ENCODE data around the gene RALGAPA2. TPM values are rescaled to one million over a fixed set of nuclear protein-coding genes. Genes with fewer than 3 reads are reported as not detected.

RALGAPA2 gene
- total RNA-seq, 3 donors from 2014 or later (not counting 1 experiment from before 2014, with no cell fraction given): 26.6 to 33.9 (median 33.1) TPM

DNA sequence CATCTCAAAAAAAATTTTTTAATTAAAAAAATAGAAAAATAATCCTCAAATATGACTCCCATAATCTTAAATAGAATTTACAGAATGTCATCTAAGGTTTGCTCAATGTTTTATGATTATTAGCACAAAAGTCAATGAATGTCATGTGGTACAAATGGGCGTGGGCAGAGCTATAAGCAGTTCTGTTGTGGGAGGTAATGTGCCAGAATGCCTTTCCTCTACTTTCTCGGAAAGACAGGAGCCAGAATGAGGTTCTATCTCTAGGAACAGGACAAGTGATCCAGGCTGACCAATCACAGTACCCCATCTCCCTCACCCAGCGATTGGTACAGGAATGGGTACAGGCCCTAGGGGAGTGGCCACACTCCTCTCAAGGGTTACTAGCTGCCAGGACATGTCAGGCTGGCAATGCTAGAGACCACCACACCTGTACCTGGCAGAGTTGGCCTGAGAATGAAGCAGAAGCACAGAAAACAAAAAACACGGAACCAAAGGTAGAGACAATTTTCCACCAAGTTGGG is 15.1 kb downstream of the RALGAPA2 start:
- H3K27ac ChIP-seq (ENCODE audit: low read length): no peak overlapping the region
- H3K27me3 Mint-ChIP-seq (ENCODE audit: low read depth in 2 of 2): no peaks in the 10 kb centered on the region
- H3K36me3 Mint-ChIP-seq: no peaks in the 10 kb centered on the region
- TF ChIP-seq, protein P1, sequence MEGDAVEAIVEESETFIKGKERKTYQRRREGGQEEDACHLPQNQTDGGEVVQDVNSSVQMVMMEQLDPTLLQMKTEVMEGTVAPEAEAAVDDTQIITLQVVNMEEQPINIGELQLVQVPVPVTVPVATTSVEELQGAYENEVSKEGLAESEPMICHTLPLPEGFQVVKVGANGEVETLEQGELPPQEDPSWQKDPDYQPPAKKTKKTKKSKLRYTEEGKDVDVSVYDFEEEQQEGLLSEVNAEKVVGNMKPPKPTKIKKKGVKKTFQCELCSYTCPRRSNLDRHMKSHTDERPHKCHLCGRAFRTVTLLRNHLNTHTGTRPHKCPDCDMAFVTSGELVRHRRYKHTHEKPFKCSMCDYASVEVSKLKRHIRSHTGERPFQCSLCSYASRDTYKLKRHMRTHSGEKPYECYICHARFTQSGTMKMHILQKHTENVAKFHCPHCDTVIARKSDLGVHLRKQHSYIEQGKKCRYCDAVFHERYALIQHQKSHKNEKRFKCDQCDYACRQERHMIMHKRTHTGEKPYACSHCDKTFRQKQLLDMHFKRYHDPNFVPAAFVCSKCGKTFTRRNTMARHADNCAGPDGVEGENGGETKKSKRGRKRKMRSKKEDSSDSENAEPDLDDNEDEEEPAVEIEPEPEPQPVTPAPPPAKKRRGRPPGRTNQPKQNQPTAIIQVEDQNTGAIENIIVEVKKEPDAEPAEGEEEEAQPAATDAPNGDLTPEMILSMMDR (IDR thresholded peaks at IDR 0.05): no peak
- no peaks in the 10 kb centered on the region for H3K9me3 Mint-ChIP-seq
- H3K27me3 ChIP-seq (ENCODE audit: control insufficient read depth, insufficient read depth, low read length): no peaks in the 10 kb centered on the region
- no peak overlapping the region for H3K4me3 Mint-ChIP-seq
- no peak overlapping the region for H3K4me3 ChIP-seq (ENCODE audit: low read length)
- no peaks in the 10 kb centered on the region for H3K4me1 ChIP-seq (ENCODE audit: control insufficient read depth, insufficient read depth, low read length)
- no peak overlapping the region for H3K27ac Mint-ChIP-seq
- H3K4me1 Mint-ChIP-seq: peaks cover 29 to 31% of the 10 kb centered on the region in 2 donors
- no peaks in the 10 kb centered on the region for H3K36me3 ChIP-seq (ENCODE audit: control insufficient read depth, insufficient read depth, low read length)
- DNase-seq (no peak), ATAC-seq (no peak)
- 94% methylated on average over 4 of the region's 4 CpGs for WGBS (ENCODE audit: insufficient coverage)
- no peaks in the 10 kb centered on the region for H3K9me3 ChIP-seq (ENCODE audit: control insufficient read depth, insufficient read depth, low read length)
- intact Hi-C loops (cut with micrococcal nuclease): no loop called here

DNA sequence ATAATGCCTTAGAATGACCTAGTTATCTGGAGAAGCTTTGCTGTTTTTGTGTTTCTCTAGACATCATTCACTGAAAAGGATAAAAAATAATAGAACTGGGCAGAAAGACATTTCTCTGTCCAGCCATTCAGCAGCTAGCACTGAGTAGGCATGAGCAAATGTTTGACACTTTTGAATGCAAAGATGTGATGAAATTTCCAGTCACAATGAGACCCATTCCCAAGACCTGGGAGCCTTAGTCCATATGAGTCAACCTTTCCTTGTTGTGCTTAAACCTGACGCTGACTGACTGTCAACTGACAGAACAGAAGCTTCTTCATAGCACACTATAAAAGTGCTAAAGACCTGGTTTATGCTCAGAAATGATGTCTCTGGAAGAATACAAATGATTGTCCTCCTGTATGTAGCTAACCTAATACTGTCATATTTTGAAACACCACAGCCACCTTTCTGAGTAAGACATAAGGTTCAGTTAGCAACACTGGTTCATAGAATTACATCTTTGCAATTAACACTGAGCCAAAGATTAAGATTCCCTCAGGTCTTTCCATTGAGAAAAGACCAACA is 17.1 kb downstream of the RALGAPA2 start:
- ATAC-seq (no peak), DNase-seq (no peak)
- TF ChIP-seq, protein P1 (IDR thresholded peaks at IDR 0.05): no peak
- H3K9me3 ChIP-seq (ENCODE audit: control insufficient read depth, insufficient read depth, low read length): no peaks in the 10 kb centered on the region
- Mint-ChIP-seq H3K4me1 (peaks cover 31 to 40% of the 10 kb centered on the region in 2 donors), H3K9me3 (no peaks in the 10 kb centered on the region), H3K36me3 (no peaks in the 10 kb centered on the region), H3K4me3 (no peak overlapping the region), H3K27me3 (ENCODE audit: low read depth in 2 of 2) (no peaks in the 10 kb centered on the region), H3K27ac (no peak overlapping the region)
- H3K27me3 ChIP-seq (ENCODE audit: control insufficient read depth, insufficient read depth, low read length): no peaks in the 10 kb centered on the region
- H3K36me3 ChIP-seq (ENCODE audit: control insufficient read depth, insufficient read depth, low read length): no peaks in the 10 kb centered on the region
- intact Hi-C loops (cut with micrococcal nuclease): no loop called here
- no peak overlapping the region for H3K4me3 ChIP-seq (ENCODE audit: low read length)
- 75% methylated on average over 1 of the region's 1 CpG for WGBS (ENCODE audit: insufficient coverage)
- no peak overlapping the region for H3K27ac ChIP-seq (ENCODE audit: low read length)
- H3K4me1 ChIP-seq (ENCODE audit: control insufficient read depth, insufficient read depth, low read length): no peaks in the 10 kb centered on the region

DNA sequence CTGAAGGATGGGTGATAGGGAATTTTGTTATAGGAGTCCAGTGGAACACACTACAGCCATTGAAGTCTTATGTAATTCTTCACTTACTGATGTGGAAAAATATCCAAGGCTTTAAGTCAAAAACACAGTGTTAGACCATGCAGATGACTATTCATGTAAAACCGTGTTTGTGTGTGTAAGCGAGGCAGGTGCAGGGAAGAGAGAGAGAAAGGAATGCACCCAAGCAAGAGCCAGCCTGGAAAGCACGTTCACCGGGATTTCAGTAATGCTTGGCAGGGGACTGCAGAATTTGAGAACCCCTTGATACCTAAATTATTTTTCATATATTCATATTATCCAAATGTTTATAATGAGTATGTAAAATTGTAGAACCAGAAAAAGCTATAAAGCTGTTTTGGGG is 17.9 kb downstream of the RALGAPA2 start:
- ATAC-seq (no peak), DNase-seq (no peak)
- H3K27ac Mint-ChIP-seq: no peak overlapping the region
- Histone ChIP-seq H3K9me3 (ENCODE audit: control insufficient read depth, insufficient read depth, low read length) (no peaks in the 10 kb centered on the region), H3K4me1 (ENCODE audit: control insufficient read depth, insufficient read depth, low read length) (no peaks in the 10 kb centered on the region), H3K36me3 (ENCODE audit: control insufficient read depth, insufficient read depth, low read length) (no peaks in the 10 kb centered on the region), H3K4me3 (ENCODE audit: low read length) (no peak overlapping the region), H3K27ac (ENCODE audit: low read length) (no peak overlapping the region), H3K27me3 (ENCODE audit: control insufficient read depth, insufficient read depth, low read length) (no peaks in the 10 kb centered on the region)
- H3K27me3 Mint-ChIP-seq (ENCODE audit: low read depth in 2 of 2): no peaks in the 10 kb centered on the region
- intact Hi-C loops (cut with micrococcal nuclease): no loop called here
- H3K36me3 Mint-ChIP-seq: no peaks in the 10 kb centered on the region
- WGBS (ENCODE audit: insufficient coverage): 94% methylated on average over 2 of the region's 4 CpGs
- H3K9me3 Mint-ChIP-seq: no peaks in the 10 kb centered on the region
- no peak overlapping the region for H3K4me3 Mint-ChIP-seq
- TF ChIP-seq, protein P1 (IDR thresholded peaks at IDR 0.05): no peak
- H3K4me1 Mint-ChIP-seq: peaks cover 31 to 40% of the 10 kb centered on the region in 2 donors

DNA sequence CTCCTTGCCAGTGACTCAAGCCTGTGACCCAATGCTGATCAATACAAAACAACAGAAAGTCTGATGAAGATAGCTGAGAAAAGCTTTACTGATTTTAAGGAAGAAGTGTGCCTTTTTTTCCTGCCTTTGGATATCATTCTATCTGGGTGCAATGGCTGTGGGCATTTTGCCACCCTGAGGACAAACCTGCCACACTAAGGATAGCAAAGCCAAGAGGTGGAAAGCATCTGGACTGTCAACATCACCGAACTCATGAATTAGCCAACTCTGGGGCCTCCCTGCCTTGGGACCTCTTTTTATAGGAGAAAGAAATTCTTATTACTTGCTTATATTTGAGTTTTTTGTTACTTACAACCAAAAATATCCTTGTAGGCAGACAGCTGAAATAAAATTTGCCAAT is 19.9 kb downstream of the RALGAPA2 start:
- Mint-ChIP-seq H3K27ac (no peak overlapping the region), H3K27me3 (ENCODE audit: low read depth in 2 of 2) (no peaks in the 10 kb centered on the region), H3K4me1 (peaks cover 34 to 45% of the 10 kb centered on the region in 2 donors), H3K4me3 (no peak overlapping the region), H3K36me3 (no peaks in the 10 kb centered on the region), H3K9me3 (no peaks in the 10 kb centered on the region)
- Histone ChIP-seq H3K4me1 (ENCODE audit: control insufficient read depth, insufficient read depth, low read length) (no peaks in the 10 kb centered on the region), H3K27me3 (ENCODE audit: control insufficient read depth, insufficient read depth, low read length) (no peaks in the 10 kb centered on the region), H3K4me3 (ENCODE audit: low read length) (no peak overlapping the region), H3K9me3 (ENCODE audit: control insufficient read depth, insufficient read depth, low read length) (no peaks in the 10 kb centered on the region), H3K36me3 (ENCODE audit: control insufficient read depth, insufficient read depth, low read length) (no peaks in the 10 kb centered on the region), H3K27ac (ENCODE audit: low read length) (no peak overlapping the region)
- WGBS (ENCODE audit: insufficient coverage): no CpG with 5 or more reads among the region's 1 CpG
- TF ChIP-seq, protein P1 (IDR thresholded peaks at IDR 0.05): no peak
- intact Hi-C loops (cut with micrococcal nuclease): no loop called here
- ATAC-seq (no peak), DNase-seq (no peak)

All from natural killer cell (primary cell).